Glutamatergic neuron (in vitro differentiated cells): ENCODE data around the gene SLA2. TPM values are rescaled to one million over a fixed set of nuclear protein-coding genes. Genes with fewer than 3 reads are reported as not detected.
A peak's percentile ranks its signal among the peaks of the same experiment; 100 is the strongest.

Experiments used
- DNase-seq: peaks from one replicate; pipeline ENCODE4 v3.0.0; 2022
- H3K27ac Mint-ChIP-seq: one replicate; pipeline ENCODE4 v1.8.0; 2020; ENCODE audit warnings: mild to moderate bottlenecking, mixed read lengths, inconsistent platforms; ENCODE audit not compliant: unreplicated experiment
- H3K27me3 Mint-ChIP-seq: one replicate; pipeline ENCODE4 v1.8.0; 2020; ENCODE audit warnings: mild to moderate bottlenecking, moderate library complexity, mixed read lengths, inconsistent platforms; ENCODE audit not compliant: unreplicated experiment
- H3K36me3 Mint-ChIP-seq: one replicate; pipeline ENCODE4 v1.8.0; 2020; ENCODE audit warnings: mild to moderate bottlenecking, mixed read lengths, inconsistent platforms; ENCODE audit not compliant: unreplicated experiment
- H3K4me1 Mint-ChIP-seq: one replicate; pipeline ENCODE4 v1.8.0; 2020; ENCODE audit warnings: mild to moderate bottlenecking, low read depth, mixed read lengths, inconsistent platforms; ENCODE audit not compliant: unreplicated experiment
- H3K4me3 Mint-ChIP-seq: one replicate; pipeline ENCODE4 v1.8.0; 2020; ENCODE audit warnings: mild to moderate bottlenecking, mixed read lengths, inconsistent platforms; ENCODE audit not compliant: unreplicated experiment
- H3K9me3 Mint-ChIP-seq: one replicate; pipeline ENCODE4 v1.8.0; 2020; ENCODE audit warnings: mild to moderate bottlenecking, moderate library complexity, mixed read lengths, inconsistent platforms; ENCODE audit not compliant: unreplicated experiment
- CTCF ChIP-seq: fragments of 200-600 bp; sonication (generic); IDR thresholded peaks from one replicate; pipeline ENCODE4 v1.5.0; 2021; ENCODE audit not compliant: partially characterized antibody, unreplicated experiment
- total RNA-seq: library from RNA; stranded (reverse); fragmentation: NEBNext Ultra II Directional; extraction: Animal tissue kit (Norgen Biotek cat#: 25700); gene quantifications from one replicate; pipeline ENCODE4 v1.2.1, GENCODE V29; 2021; ENCODE audit not compliant: unreplicated experiment

The SLA2 gene
- total RNA-seq, 1 donor from 2014 or later = not detected

DNA sequence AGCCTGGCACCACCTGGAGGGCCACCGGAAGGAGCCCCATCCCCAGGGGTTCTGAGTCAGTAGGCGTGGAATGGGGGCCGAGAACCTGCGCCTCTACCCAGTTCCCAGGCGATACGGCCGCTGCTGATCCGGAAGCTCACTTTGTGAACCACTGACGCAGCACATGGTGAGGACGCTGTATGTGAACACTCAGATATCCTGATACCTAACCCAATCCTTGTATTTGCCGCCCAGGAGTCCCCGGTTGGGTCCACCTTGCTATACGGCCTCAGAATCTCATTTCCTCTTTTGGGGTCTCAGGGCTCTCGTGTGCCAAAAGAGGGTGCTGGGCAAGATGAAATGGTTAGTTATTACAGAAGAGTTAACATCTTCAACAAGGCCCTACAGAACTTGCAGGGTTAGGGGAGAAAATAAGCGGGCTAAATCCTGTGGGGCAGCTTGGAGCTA lies 41.0 kb downstream of the SLA2 start:
- no peak for DNase-seq
- H3K27me3 Mint-ChIP-seq = peaks cover 6% of the 10 kb centered on the region

GRCh38 chr20:36601540-36601939 lies 44.5 kb downstream of the SLA2 start:
- no peak for DNase-seq
- Mint-ChIP-seq H3K4me1 (peaks cover 2% of the 10 kb centered on the region), H3K27ac (no peak overlapping the region), H3K4me3 (no peak overlapping the region), H3K27me3 (peaks cover 6% of the 10 kb centered on the region), H3K9me3 (peaks cover 4% of the 10 kb centered on the region), H3K36me3 (no peaks in the 10 kb centered on the region)
- TF ChIP-seq CTCF = no peak

More for the DNA sequence above, 41.0 kb downstream of the SLA2 start:
- H3K9me3 Mint-ChIP-seq = peaks cover 4% of the 10 kb centered on the region
- H3K4me1 Mint-ChIP-seq = peaks cover 2% of the 10 kb centered on the region
- no peaks in the 10 kb centered on the region for H3K36me3 Mint-ChIP-seq
- peak overlapping the region; percentile 59 for H3K27ac Mint-ChIP-seq
- H3K4me3 Mint-ChIP-seq = peak overlapping the region; percentile 59
- no peak for TF ChIP-seq CTCF

GRCh38 chr20:36599912-36600345 lies 46.1 kb downstream of the SLA2 start:
- Mint-ChIP-seq H3K9me3 (peaks cover 2% of the 10 kb centered on the region), H3K36me3 (no peaks in the 10 kb centered on the region), H3K27me3 (peaks cover 6% of the 10 kb centered on the region), H3K4me3 (no peak overlapping the region), H3K27ac (no peak overlapping the region), H3K4me1 (no peaks in the 10 kb centered on the region)
- TF ChIP-seq CTCF = no peak
- DNase-seq = no peak

DNA sequence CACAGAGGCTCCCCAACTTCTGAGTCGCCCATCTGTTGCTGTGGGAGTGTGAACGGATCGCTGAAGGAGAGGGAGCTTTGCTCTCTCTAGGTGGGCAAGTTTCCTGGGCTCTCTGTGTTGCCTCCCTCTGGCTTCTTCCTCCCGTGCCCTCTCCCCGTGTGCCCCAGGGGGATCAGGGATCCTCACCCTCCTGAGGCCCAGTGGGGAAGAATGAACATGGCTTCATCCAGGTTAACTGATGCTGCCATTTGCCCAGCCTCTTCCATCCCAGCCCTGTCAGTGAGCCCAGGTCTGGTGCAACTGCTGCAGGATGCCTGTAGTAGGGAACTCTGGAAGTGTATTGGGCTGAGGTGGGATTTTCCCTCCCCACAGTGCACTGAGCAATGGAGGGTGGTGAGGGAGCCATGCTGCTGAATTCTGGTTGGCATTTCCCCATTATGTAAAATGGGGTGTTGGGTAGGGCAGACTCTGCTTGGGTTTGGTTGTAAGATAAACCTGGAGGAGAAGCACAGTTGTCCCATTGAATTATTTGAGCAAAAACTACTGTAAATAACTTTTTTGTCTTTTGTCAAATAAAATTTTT lies 52.6 kb downstream of the SLA2 start:
- Mint-ChIP-seq H3K9me3 (no peaks in the 10 kb centered on the region), H3K27ac (no peak overlapping the region), H3K4me3 (no peak overlapping the region), H3K27me3 (peaks cover 4% of the 10 kb centered on the region), H3K4me1 (no peaks in the 10 kb centered on the region), H3K36me3 (no peaks in the 10 kb centered on the region)
- no peak for TF ChIP-seq CTCF
- no peak for DNase-seq

GRCh38 chr20:36591854-36592641 lies 53.9 kb downstream of the SLA2 start:
- no peaks in the 10 kb centered on the region for H3K36me3 Mint-ChIP-seq
- no peak overlapping the region for H3K4me3 Mint-ChIP-seq
- no peaks in the 10 kb centered on the region for H3K9me3 Mint-ChIP-seq
- H3K4me1 Mint-ChIP-seq = no peaks in the 10 kb centered on the region
- H3K27ac Mint-ChIP-seq = no peak overlapping the region
- no peak for DNase-seq
- no peak for TF ChIP-seq CTCF
- H3K27me3 Mint-ChIP-seq = peaks cover 4% of the 10 kb centered on the region
